Mesenteric fat pad (tissue), 1 donor: Measurements from ENCODE around the gene HOXC10. TPM values are rescaled to one million over a fixed set of nuclear protein-coding genes. Genes with fewer than 3 reads are reported as not detected.

ENCODE experiments used
- DNase-seq: peaks from one replicate; pipeline ENCODE4 v3.0.0-alpha.2; 2020; ENCODE audit warnings: low spot score
- total RNA-seq: library from RNA; stranded (reverse); fragmentation: NEBNext Ultra II Directional; extraction: Animal tissue kit (Norgen Biotek cat#: 25700); gene quantifications from one replicate; pipeline ENCODE4 v1.2.1, GENCODE V29; 2021
- donor health status: DM: yes; HTN: yes; CAD: no.

The HOXC10 gene
- total RNA-seq, 1 donor from 2014 or later = 0.16 TPM

GRCh38 chr12:53976823-53977595, 7.9 kb upstream of the HOXC10 start:
- DNase-seq = no peak

- no peak for DNase-seq
These were observed 7.1 kb upstream of the HOXC10 start for GRCh38 chr12:53977596-53978445.

- no peak for DNase-seq
These were observed 6.2 kb upstream of the HOXC10 start for GRCh38 chr12:53978477-53979356.

GRCh38 chr12:53980104-53980801, 4.7 kb upstream of the HOXC10 start:
- no peak for DNase-seq

- no peak for DNase-seq
These were observed 4.0 kb upstream of the HOXC10 start for GRCh38 chr12:53980802-53981496.

GRCh38 chr12:53981634-53982565, 3.0 kb upstream of the HOXC10 start:
- DNase-seq = no peak

- no peak for DNase-seq
These were observed 2.0 kb upstream of the HOXC10 start for GRCh38 chr12:53982648-53983567.

- no peak for DNase-seq
These were observed 1.4 kb upstream of the HOXC10 start for GRCh38 chr12:53983568-53983949.

GRCh38 chr12:53983950-53984572, 885 bp upstream of the HOXC10 start:
- DNase-seq = no peak

GRCh38 chr12:53985692-53985993, 697 bp downstream of the HOXC10 start:
- no peak for DNase-seq

- DNase-seq = no peak
These were observed 1.2 kb downstream of the HOXC10 start for GRCh38 chr12:53985994-53986685.

GRCh38 chr12:53986686-53987483, 1.9 kb downstream of the HOXC10 start:
- no peak for DNase-seq

GRCh38 chr12:53987787-53988230, 2.9 kb downstream of the HOXC10 start:
- DNase-seq = no peak

GRCh38 chr12:53988541-53989226, 3.7 kb downstream of the HOXC10 start:
- no peak for DNase-seq
